Skin epidermis (tissue), 12 donors: Measurements from ENCODE around the gene WDR74.
"Not testable (repeated sequence)": the region's sequence is repeated elsewhere in the genome, so short reads cannot be mapped to it uniquely, and the experiment has no call there.

Source experiments
- H3K27ac ChIP-seq, 21 experiments: fragments of 200-600 bp; sonication (generic) in 11 of 21; one replicate each; pipeline ENCODE4 v1.5.0; 2020; ENCODE audit warnings: mild to moderate bottlenecking in 3 of 21, inconsistent platforms in 2 of 21, moderate library complexity in 2 of 21
- H3K4me3 ChIP-seq, 7 experiments: fragments of 200-600 bp; sonication (generic) in 2 of 7; one replicate each; pipeline ENCODE4 v1.5.0; 2020; ENCODE audit warnings: inconsistent platforms in 2 of 7, mild to moderate bottlenecking in 2 of 7, moderate library complexity in 1 of 7

Gene WDR74

GRCh38 chr11:62844154-62844553 is 4.8 kb upstream of the WDR74 start:
- H3K4me3 ChIP-seq = no peak overlapping the region
- no peak overlapping the region for H3K27ac ChIP-seq

DNA sequence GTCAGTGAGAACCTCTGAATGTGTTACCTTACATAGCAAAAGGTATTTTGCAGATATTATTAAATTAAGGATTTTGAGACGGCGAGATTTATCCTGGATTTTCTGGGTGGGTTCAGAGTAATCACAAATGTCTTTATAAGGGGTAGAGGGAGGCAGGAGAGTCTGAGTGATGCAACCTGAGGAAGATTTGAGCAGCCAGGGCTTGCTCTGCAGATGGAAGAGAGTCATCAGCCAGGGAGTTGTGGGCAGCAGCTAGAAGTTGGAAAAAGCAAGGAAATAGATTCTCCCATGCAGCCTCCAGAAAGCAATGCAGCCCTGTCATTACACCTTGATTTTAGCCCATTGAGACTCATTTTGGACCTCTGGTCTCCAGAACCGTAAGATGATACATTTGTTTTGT is 4.1 kb upstream of the WDR74 start:
- Histone ChIP-seq H3K27ac (no peak overlapping the region), H3K4me3 (no peak overlapping the region)

- peak overlapping the region in 20 of 21 experiments; percentile 90 to 100 (median 98) for H3K27ac ChIP-seq
- peak overlapping the region in 1 of 7 experiments; percentile 34 for H3K4me3 ChIP-seq
These were observed 3.5 kb upstream of the WDR74 start for GRCh38 chr11:62842891-62843290.

DNA sequence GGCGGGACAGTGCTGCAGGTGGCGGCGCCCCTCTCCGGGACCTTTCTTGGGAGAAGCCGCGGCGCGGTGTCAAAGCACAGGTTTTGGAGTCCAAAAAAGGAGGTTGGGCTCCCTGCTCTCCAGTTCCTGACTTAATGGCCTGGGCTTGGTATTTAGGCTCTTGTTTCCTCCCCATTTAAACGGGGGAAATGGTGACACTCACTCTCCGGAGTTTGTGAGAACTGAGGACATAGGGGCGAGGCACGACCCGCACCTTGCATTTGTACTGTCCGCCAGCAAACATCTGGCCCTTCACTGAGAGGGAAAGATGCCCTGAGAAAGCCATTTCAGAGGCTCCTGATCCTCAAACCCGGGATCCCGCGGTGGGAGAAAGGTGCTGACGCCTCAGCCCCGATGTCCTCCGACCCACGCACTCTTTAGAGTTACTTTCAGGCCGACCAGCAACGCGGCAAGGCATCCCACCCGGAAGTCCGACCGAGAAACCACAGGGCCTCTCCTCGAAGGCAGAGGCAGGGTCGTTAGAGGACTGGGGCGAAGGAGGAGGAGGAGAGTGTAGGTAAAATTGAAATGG is 2.9 kb upstream of the WDR74 start:
- Histone ChIP-seq H3K27ac (peak overlapping the region; percentile 69 to 100 (median 98)), H3K4me3 (peak overlapping the region; percentile 34 to 96 (median 49))

DNA sequence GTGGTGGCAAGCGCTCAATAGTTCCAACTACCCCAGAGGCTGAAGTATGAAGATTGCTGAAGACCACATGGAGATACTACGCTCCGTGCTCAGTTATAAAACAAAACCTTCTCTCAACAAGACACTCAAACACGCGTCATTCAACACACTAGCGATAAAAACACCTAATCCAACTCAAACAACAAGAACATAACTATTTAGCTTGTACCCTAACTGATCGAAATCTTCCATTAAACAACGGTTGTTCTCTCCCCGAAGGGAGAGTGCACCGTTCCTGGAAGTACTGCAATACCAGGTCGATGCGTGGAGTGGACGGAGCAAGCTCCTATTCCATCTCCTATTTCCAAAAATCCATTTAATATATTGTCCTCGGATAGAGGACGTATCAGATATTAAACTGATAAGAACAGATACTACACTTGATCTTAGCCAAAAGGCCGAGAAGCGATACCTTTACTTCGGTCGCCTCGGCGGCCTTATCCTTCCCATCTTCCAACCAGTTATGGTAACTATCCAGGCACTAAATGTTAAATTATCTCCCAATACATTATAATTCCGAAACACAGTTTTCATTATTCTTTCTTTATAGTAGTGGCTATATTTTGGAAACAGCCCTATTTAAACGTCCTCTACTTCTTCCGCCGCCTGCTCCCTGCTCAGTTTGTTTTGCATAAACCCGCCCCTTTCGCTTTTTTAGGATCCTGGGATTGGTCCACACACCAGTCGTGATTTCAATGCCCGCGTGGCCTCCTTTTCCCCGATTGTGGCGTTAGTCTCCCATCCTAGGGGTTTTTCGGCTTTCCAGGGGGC is 2.2 kb upstream of the WDR74 start:
- Histone ChIP-seq H3K4me3 (peak overlapping the region; percentile 61 to 96 (median 82)), H3K27ac (peak overlapping the region; percentile 69 to 100 (median 98))

DNA sequence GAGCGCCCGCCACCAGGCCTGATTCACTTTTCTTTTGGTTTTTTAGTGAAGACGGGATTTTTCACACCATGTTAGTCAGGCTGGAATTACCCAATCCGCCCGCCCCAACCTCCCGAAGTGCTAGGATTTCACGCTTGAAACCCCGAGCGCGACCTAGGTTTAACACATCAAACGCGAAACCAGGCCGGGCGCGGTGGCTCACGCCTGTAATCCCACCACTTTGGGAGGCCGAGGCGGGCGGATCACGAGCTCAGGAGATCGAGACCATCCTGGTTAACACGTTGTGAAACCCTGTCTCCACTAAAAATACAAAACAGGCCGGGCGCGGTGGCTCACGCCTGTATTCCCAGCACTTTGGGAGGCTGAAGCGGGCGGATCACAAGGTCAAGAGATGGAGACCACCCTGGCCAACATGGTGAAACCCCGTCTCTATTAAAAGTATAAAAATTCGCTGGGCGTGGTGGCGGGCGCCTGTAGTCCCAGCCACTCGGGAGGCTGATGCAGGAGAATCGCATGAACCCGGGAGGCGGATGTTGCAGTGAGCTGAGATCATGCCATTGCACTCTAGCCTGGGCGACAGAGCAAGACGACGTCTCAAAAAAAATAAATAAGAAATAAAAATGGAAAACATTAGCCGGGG is 1.5 kb upstream of the WDR74 start:
- Histone ChIP-seq H3K4me3 (peak overlapping the region; percentile 61 to 96 (median 82)), H3K27ac (peak overlapping the region; percentile 82 to 100 (median 98))

GRCh38 chr11:62835336-62835735 is 4.1 kb downstream of the WDR74 start:
- H3K4me3 ChIP-seq = no peak overlapping the region
- no peak overlapping the region for H3K27ac ChIP-seq

DNA sequence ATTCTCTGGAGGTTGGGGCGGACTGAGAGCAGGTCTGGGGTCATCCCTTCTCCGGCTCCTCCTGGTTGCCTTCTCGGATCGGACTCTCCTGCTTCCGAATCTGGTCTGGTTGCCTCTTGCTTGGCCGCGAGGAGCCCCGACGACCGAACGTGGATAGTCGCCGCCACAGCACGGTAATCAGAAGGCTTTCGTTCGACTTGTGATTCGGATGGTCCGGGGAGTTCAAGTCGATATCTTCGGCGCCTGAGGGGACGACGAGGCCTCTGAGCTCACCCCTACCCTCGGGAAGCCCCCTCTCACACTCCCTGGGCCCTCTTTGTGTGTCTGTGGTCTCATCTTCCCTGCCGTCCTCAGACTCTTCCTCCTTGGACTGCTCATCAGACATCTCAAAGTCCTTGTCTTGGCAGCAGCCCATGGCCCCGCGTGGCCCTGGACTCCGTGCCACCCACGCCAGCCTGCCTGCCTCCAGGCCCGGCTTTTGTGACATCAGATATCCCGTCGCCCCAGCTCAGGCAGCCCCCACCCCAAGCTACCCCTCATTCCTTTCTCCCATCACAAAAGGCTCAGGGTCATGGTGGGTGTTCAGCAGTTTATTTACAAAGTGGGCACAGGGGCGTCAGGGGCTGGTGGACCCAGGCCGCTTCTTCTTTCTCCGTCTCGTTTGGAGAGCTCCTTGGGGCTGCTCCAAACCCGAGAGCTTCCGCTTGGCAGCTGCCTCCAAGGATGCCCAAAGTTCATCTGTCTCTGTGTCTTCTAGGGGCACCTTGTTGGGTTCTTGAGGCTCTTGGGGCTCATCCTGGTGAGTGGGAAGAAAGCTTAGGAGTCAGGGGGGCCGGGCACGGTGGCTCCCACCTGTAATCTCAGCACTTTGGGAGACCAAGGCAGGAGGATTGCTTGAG is 6.8 kb downstream of the WDR74 start, which contains the start of gene TEX54:
TSS of gene TEX54 (minus strand) at position 506 of the 899 bp plus-strand sequence.
- Histone ChIP-seq H3K27ac (peak within 1 kb of the TSS; percentile 76 to 99 (median 95)), H3K4me3 (peak within 1 kb of the TSS; percentile 73 to 98 (median 92))

DNA sequence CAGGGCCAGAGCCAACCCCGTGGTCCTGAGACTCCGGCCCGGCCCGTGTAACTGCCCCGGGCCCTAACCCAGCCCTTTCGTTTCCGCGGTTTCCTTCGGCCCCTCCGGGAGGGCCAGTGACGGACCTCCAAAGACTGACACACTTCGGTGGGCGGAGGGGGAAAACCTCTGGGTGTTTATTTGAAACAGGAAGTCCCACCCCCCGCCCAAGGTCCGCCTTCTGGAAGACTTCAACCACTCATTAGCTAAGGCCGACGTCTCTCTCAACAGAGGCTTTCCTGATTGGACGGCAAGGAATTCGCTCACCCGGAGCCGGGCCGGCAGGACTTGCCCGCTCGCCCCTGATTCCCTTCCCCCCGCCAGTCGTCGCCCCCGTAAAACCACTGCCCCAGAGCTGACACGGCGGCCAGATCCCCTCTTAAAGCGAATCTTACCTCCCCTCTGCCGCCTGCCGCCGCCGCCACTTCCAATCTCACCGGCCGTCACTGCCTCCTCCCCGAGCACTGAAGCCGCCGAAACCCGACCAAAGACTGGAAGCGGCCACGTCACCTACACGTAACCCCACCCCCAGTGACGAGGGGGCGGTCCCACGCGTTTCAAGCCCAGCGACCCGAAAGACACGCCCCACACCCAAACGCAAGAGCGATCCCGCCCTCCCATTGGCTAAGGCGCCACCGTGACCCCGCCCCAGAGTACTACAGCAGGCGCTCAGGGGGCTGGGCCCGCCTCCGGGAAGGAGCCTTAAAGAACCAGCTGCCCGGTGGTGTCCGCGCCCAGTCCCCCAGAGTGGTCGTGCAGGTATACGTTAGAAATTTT is 7.7 kb downstream of the WDR74 start, which contains the start of gene STX5:
TSS of gene STX5 (minus strand) at position 532 of the 816 bp plus-strand sequence. CDS start 808 bp downstream, outside the sequence.
- peak within 1 kb of the TSS; percentile 76 to 99 (median 95) for H3K27ac ChIP-seq
- peak within 1 kb of the TSS; percentile 73 to 98 (median 92) for H3K4me3 ChIP-seq

GRCh38 chr11:62830904-62831519 is 8.4 kb downstream of the WDR74 start:
- H3K27ac ChIP-seq = peak overlapping the region; percentile 13 to 99 (median 95)
- peak overlapping the region; percentile 73 to 98 (median 92) for H3K4me3 ChIP-seq

GRCh38 chr11:62828130-62828529 is 11.3 kb downstream of the WDR74 start:
- not testable (repeated sequence) for H3K4me3 ChIP-seq, H3K27ac ChIP-seq

DNA sequence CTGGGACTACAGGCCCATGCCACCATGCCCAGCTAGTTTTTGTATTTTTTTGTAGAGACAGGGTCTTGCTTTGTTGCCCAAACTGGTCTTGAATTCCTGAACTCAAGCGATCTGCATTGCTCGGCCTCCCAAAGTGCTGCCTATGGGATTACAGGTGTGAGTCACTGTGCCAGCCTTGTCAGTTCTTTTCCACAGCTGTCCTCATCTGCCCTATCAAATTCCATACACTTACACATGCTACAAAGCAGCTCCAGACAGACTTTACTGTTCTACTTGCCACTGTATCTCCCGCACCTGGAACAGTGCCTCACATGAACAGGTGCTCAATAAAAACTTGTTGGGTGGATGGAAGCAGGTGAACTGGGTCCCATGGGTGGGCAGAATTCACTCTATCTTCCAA is 15.7 kb downstream of the WDR74 start:
- Histone ChIP-seq H3K4me3 (no peak overlapping the region), H3K27ac (no peak overlapping the region)

GRCh38 chr11:62817129-62817528 is 22.3 kb downstream of the WDR74 start:
- H3K27ac ChIP-seq = peak overlapping the region in 2 of 21 experiments; percentile 25 to 57
- H3K4me3 ChIP-seq = no peak overlapping the region

GRCh38 chr11:62816557-62816956 is 22.8 kb downstream of the WDR74 start:
- Histone ChIP-seq H3K4me3 (no peak overlapping the region), H3K27ac (peak overlapping the region in 1 of 21 experiments; percentile 57)

DNA sequence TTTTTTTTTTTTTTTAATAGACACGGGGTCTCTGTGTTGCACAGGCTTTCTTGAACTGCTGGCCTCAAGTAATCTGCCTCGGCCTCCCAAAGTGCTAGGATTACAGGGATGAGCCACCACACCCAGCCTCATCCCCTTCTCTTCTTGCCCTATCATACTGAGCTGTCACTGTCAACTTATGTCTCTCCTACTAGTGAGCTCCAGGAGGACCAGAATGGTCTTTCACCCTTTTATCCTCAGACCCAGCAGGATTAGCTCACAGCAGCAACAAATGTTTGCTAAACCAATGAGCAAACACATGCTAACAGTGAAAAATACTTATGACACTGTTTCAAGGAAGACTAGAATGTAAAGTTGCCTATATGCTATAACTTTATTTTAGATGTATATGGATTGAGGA is 27.7 kb downstream of the WDR74 start:
- Histone ChIP-seq H3K4me3 (no peak overlapping the region), H3K27ac (no peak overlapping the region)

DNA sequence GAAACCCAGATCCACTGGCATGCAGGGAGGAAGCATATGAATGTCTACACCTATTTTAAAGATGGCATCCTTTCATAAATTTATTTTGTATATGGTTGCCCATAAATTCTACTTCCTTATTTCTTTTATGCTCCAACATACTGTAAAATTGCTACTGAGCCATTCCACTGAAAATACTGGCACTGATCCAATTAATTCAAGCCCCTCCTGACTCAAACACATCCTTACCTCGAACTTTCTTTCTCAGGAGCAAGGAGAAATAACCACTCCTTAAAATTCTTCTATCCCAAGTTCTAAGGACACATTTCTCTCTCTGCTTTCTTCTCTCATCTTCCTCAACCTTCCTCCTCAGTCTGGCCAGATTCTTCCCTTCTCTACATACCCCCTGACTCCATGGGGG is 28.6 kb downstream of the WDR74 start:
- Histone ChIP-seq H3K27ac (no peak overlapping the region), H3K4me3 (no peak overlapping the region)

GRCh38 chr11:62806611-62807121 is 32.7 kb downstream of the WDR74 start:
- Histone ChIP-seq H3K4me3 (peak overlapping the region in 1 of 7 experiments; percentile 96), H3K27ac (peak overlapping the region in 19 of 21 experiments; percentile 71 to 98 (median 92))

DNA sequence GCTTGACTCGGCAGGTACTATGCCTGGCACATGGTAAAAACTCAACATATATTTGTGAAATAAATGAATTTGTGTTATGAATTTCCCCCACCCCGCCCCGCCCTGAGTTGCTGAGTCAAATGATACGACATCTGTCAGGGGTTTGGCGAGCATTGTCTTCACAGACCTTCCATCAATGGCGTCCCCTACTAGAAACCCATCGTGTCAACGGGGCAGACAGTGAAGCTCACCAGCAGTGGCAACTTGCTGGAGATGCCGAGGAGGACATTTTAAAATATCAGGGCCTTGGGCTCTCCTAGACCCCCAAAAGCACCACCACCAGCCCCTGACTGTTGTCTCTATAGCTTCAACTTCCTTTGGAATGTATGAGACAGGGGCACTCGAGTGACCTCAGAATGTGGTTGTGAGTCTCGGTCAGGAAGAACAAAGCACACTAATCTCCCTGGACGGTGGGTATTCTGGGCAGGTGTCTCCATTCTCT is 33.4 kb downstream of the WDR74 start:
- Histone ChIP-seq H3K27ac (peak overlapping the region in 20 of 21 experiments; percentile 52 to 98 (median 92)), H3K4me3 (peak overlapping the region; percentile 73 to 96 (median 92))
